SH-SY5Y (cell line): ENCODE measurements around the gene LITAFD.

Source experiments
- GATA2 ChIP-seq: IDR thresholded peaks from 2 replicates; pipeline ENCODE4 v1.6.1; 2011; ENCODE audit warnings: mild to moderate bottlenecking, low read depth, low read length
- GATA3 ChIP-seq: IDR thresholded peaks from 2 replicates; pipeline ENCODE4 v1.6.1; 2011; ENCODE audit warnings: low read depth, mild to moderate bottlenecking, low read length, moderate library complexity

GRCh38 chr16:8893426-8893825 is 11.3 kb downstream of the LITAFD start:
- TF ChIP-seq GATA3 (no peak), GATA2 (no peak)
